Ascending aorta (tissue), 2 donors: ENCODE measurements around the gene ARHGEF18. TPM values are rescaled to one million over a fixed set of nuclear protein-coding genes. Genes with fewer than 3 reads are reported as not detected.

ENCODE experiments used
- DNase-seq, 2 donors: peaks; one replicate each; pipeline ENCODE4 v3.0.0-alpha.2; 2019; ENCODE audit warnings: low spot score in 2 of 2
- H3K27ac ChIP-seq, 2 donors: fragments of 200-600 bp; sonication (generic); one replicate each; pipeline ENCODE4 v1.5.1; 2016 to 2017; ENCODE audit warnings: mild to moderate bottlenecking in 1 of 2
- H3K27me3 ChIP-seq: fragments of 200-600 bp; sonication (generic); one replicate; pipeline ENCODE4 v1.5.1; 2017
- H3K36me3 ChIP-seq, 2 donors: fragments of 200-600 bp; sonication (generic); one replicate each; pipeline ENCODE4 v1.5.1; 2016
- H3K4me1 ChIP-seq, 2 donors: fragments of 200-600 bp; sonication (generic); one replicate each; pipeline ENCODE4 v1.5.1; 2016 to 2017; ENCODE audit warnings: mild to moderate bottlenecking in 1 of 2
- H3K4me3 ChIP-seq, 2 donors: fragments of 200-600 bp; sonication (generic); one replicate each; pipeline ENCODE4 v1.5.1; 2016 to 2017; ENCODE audit warnings: mild to moderate bottlenecking in 1 of 2
- H3K9me3 ChIP-seq, 2 donors: fragments of 200-600 bp; sonication (generic); one replicate each; pipeline ENCODE4 v1.5.1; 2016
- intact Hi-C: fragments of 100-400 bp; cut with DNase I; formaldehyde crosslinking; loops from one replicate; pipeline ENCODE4 v1.15.1; 2023
- total RNA-seq: library from RNA; depleted of rRNA; stranded (reverse); fragments of >200 nt; gene quantifications from one replicate; pipeline ENCODE4 v1.1.0, GENCODE V29; 2016
- TF ChIP-seq, protein P1 (sequence below), 3 experiments: fragments of 200-600 bp in 2 of 3; fragments of 450-650 bp in 1 of 3; sonication (generic) in 2 of 3; IDR thresholded peaks; one replicate each; pipeline ENCODE4 v1.5.1; 2016 to 2019; ENCODE audit warnings: antibody characterized with exemption in 3 of 3, mild to moderate bottlenecking in 1 of 3, moderate library complexity in 1 of 3

Gene ARHGEF18
- total RNA-seq, 1 donor from 2014 or later = 31.3 TPM

DNA sequence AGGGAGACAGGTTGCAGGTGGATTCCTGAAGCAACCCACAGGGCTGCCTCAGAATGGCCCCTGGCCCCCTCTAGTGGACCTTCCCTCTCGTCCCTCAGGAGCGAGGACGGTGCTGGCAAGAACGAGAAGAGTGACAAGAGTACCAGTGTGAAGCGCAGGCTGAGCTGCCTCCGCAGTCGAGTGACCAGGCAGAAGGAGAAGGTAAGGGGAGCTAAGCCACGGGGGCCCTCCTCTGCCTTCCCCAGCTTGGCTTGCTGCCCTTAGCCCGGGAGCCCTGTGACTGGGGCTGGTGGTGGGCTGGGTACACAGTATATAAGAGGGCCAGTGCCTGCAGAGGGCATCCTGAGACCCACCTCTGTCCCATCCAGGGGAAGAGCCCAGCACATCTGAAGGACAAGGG is 34.0 kb downstream of the ARHGEF18 start:
- intact Hi-C loops = no loop called here
- TF ChIP-seq, protein P1, sequence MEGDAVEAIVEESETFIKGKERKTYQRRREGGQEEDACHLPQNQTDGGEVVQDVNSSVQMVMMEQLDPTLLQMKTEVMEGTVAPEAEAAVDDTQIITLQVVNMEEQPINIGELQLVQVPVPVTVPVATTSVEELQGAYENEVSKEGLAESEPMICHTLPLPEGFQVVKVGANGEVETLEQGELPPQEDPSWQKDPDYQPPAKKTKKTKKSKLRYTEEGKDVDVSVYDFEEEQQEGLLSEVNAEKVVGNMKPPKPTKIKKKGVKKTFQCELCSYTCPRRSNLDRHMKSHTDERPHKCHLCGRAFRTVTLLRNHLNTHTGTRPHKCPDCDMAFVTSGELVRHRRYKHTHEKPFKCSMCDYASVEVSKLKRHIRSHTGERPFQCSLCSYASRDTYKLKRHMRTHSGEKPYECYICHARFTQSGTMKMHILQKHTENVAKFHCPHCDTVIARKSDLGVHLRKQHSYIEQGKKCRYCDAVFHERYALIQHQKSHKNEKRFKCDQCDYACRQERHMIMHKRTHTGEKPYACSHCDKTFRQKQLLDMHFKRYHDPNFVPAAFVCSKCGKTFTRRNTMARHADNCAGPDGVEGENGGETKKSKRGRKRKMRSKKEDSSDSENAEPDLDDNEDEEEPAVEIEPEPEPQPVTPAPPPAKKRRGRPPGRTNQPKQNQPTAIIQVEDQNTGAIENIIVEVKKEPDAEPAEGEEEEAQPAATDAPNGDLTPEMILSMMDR (IDR thresholded peaks at IDR 0.05) = no peak
- no peak for DNase-seq
- Histone ChIP-seq H3K4me3 (no peak overlapping the region), H3K27ac (no peak overlapping the region), H3K36me3 (peaks cover 4 to 6% of the 10 kb centered on the region in 2 donors), H3K9me3 (no peaks in the 10 kb centered on the region), H3K4me1 (no peaks in the 10 kb centered on the region), H3K27me3 (no peaks in the 10 kb centered on the region)

- intact Hi-C loops = no loop called here
- H3K4me1 ChIP-seq = no peaks in the 10 kb centered on the region
- TF ChIP-seq, protein P1 (IDR thresholded peaks at IDR 0.05) = no peak
- H3K27ac ChIP-seq = no peak overlapping the region
- no peaks in the 10 kb centered on the region for H3K9me3 ChIP-seq
- H3K36me3 ChIP-seq = peaks cover 4 to 6% of the 10 kb centered on the region in 2 donors
- H3K27me3 ChIP-seq = no peaks in the 10 kb centered on the region
- DNase-seq = no peak
- H3K4me3 ChIP-seq = no peak overlapping the region
These were observed 34.5 kb downstream of the ARHGEF18 start for GRCh38 chr19:7383284-7383683.

DNA sequence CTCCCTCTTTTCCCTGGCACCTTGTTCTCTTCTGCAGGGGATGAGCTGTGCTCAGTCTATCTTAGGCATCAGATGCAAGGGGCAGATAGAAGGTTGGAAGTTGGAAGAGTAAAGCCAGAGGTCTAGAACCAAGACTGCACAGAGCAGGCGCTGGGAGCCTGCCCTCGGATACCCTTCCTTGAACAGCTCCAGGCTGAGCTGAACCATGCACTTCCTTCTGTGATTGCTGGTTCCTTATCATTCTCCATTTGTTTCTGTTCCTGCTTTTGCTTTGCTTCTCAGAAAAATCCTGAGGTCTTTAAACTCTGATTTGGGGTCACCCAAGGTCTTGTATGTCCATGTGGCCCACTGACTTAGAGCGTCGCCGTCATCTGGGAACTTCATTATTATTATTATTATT is 36.3 kb downstream of the ARHGEF18 start:
- H3K27ac ChIP-seq = no peak overlapping the region
- no peaks in the 10 kb centered on the region for H3K27me3 ChIP-seq
- TF ChIP-seq, protein P1 (IDR thresholded peaks at IDR 0.05) = no peak
- no peak for DNase-seq
- peaks cover 6 to 9% of the 10 kb centered on the region in 2 donors for H3K36me3 ChIP-seq
- intact Hi-C loops = no loop called here
- no peak overlapping the region for H3K4me3 ChIP-seq
- no peaks in the 10 kb centered on the region for H3K9me3 ChIP-seq
- H3K4me1 ChIP-seq = no peaks in the 10 kb centered on the region

GRCh38 chr19:7386308-7386707 is 37.6 kb downstream of the ARHGEF18 start:
- TF ChIP-seq, protein P1 (IDR thresholded peaks at IDR 0.05) = no peak
- H3K4me1 ChIP-seq = no peaks in the 10 kb centered on the region
- H3K9me3 ChIP-seq = no peaks in the 10 kb centered on the region
- H3K36me3 ChIP-seq = peaks cover 6 to 11% of the 10 kb centered on the region in 2 donors
- no peak overlapping the region for H3K4me3 ChIP-seq
- H3K27me3 ChIP-seq = no peaks in the 10 kb centered on the region
- intact Hi-C loops = no loop called here
- no peak overlapping the region for H3K27ac ChIP-seq
- no peak for DNase-seq

DNA sequence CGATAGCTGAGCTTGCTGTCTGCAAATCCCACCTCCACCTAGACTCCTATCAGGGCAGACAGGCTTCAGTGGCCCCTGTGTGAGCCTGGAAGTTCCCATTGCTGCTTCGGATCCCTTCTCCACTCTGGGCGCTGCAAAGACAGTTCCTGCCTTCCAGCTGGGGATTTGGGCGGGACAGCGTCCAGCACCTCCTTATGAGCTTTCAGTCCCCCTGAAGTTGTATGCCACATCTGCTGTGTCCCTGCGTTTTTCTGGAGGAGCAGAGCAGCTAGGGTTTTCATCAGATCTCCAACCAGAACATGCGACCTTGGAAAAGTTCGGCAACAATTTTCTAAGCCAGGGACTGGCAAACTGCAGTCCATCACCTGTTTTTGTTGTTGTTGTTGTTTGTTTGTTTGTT is 38.0 kb downstream of the ARHGEF18 start:
- intact Hi-C loops = no loop called here
- peaks cover 6 to 11% of the 10 kb centered on the region in 2 donors for H3K36me3 ChIP-seq
- H3K4me1 ChIP-seq = no peaks in the 10 kb centered on the region

More for the DNA sequence above, 38.0 kb downstream of the ARHGEF18 start:
- Histone ChIP-seq H3K27me3 (no peaks in the 10 kb centered on the region), H3K27ac (no peak overlapping the region), H3K9me3 (no peaks in the 10 kb centered on the region), H3K4me3 (no peak overlapping the region)
- TF ChIP-seq, protein P1 (IDR thresholded peaks at IDR 0.05) = no peak
- no peak for DNase-seq
